HEK293 (cell line): Measurements from ENCODE around the gene SOCS1.

ENCODE experiments used
- CTCF ChIA-PET: fragments of 350-600 bp; formaldehyde crosslinking; extraction: SDS; loops from one replicate; lab custom pipeline; 2021; ENCODE audit warnings: antibody characterized with exemption; lab: Yijun Ruan, JAX
- POLR2A ChIA-PET: fragments of 300-600 bp; formaldehyde crosslinking; extraction: SDS; loops from one replicate; lab custom pipeline; 2020; ENCODE audit warnings: antibody characterized with exemption, inconsistent platforms; lab: Yijun Ruan, JAX
- H3K27ac ChIP-seq: fragments of 200-500 bp; sonication (Bioruptor generic); 2 replicates; pipeline ENCODE4 v1.5.1; 2014; ENCODE audit warnings: low read depth, low read length, control low read depth, inconsistent platforms; ENCODE audit errors: extremely low read depth
- H3K36me3 ChIP-seq, 2 experiments: fragments of 200-500 bp in 1 of 2; sonication (Bioruptor generic) in 1 of 2; 1 replicate in 1 of 2; 2 replicates in 1 of 2; pipeline ENCODE4 v1.5.1; 2014 to 2017; ENCODE audit warnings: inconsistent platforms in 2 of 2, low read length in 2 of 2; ENCODE audit not compliant: control insufficient read depth in 2 of 2, insufficient read depth in 1 of 2
- H3K4me1 ChIP-seq: fragments of 200-500 bp; sonication (Bioruptor generic); 2 replicates; pipeline ENCODE4 v1.5.1; 2014; ENCODE audit warnings: mild to moderate bottlenecking, low read length, inconsistent platforms; ENCODE audit not compliant: control insufficient read depth, insufficient read depth
- H3K4me3 ChIP-seq: 2 replicates; pipeline ENCODE4 v1.5.1; 2011; ENCODE audit warnings: low read depth, mild to moderate bottlenecking, control low read depth, low read length, moderate library complexity
- H3K9me3 ChIP-seq: fragments of 200-500 bp; sonication (Bioruptor generic); 2 replicates; pipeline ENCODE4 v1.5.1; 2014; ENCODE audit warnings: low read depth, low read length, inconsistent platforms; ENCODE audit not compliant: control insufficient read depth, insufficient read depth
- EGR2 ChIP-seq: fragments of 450-650 bp; formaldehyde crosslinking; IDR thresholded peaks from 2 replicates; pipeline ENCODE4 v1.5.1; 2016; ENCODE audit warnings: low read depth, missing biosample characterization, missing genetic modification characterization
- IKZF3 ChIP-seq: fragments of 450-650 bp; IDR thresholded peaks from 2 replicates; pipeline ENCODE4 v1.5.0; 2018; ENCODE audit warnings: missing biosample characterization, mild to moderate bottlenecking, missing genetic modification characterization, moderate library complexity
- OVOL3 ChIP-seq: fragments of 450-650 bp; formaldehyde crosslinking; IDR thresholded peaks from 2 replicates; pipeline ENCODE4 v1.5.1; 2016; ENCODE audit warnings: missing biosample characterization, missing genetic modification characterization
- REPIN1 ChIP-seq: fragments of 450-650 bp; formaldehyde crosslinking; IDR thresholded peaks from 2 replicates; pipeline ENCODE4 v1.5.1; 2017; ENCODE audit warnings: missing biosample characterization, missing genetic modification characterization, low read depth
- ZFHX2 ChIP-seq: fragments of 450-650 bp; formaldehyde crosslinking; conservative IDR thresholded peaks from 2 replicates; pipeline ENCODE4 v1.5.1; 2016; ENCODE audit warnings: missing biosample characterization, missing genetic modification characterization
- ZNF169 ChIP-seq: fragments of 450-650 bp; formaldehyde crosslinking; IDR thresholded peaks from 2 replicates; pipeline ENCODE4 v1.5.1; 2016; ENCODE audit warnings: missing biosample characterization, missing genetic modification characterization
- ZNF248 ChIP-seq: fragments of 450-650 bp; formaldehyde crosslinking; IDR thresholded peaks from 2 replicates; pipeline ENCODE4 v1.5.1; 2017; ENCODE audit warnings: missing biosample characterization, missing genetic modification characterization
- ZNF311 ChIP-seq: fragments of 450-650 bp; formaldehyde crosslinking; IDR thresholded peaks from 2 replicates; pipeline ENCODE4 v1.5.1; 2017; ENCODE audit warnings: missing biosample characterization, missing genetic modification characterization, borderline replicate concordance
- ZNF394 ChIP-seq: fragments of 450-650 bp; formaldehyde crosslinking; IDR thresholded peaks from 2 replicates; pipeline ENCODE4 v1.5.1; 2016; ENCODE audit warnings: missing biosample characterization, missing genetic modification characterization, mild to moderate bottlenecking, moderate library complexity, borderline replicate concordance
- ZNF404 ChIP-seq: fragments of 450-650 bp; formaldehyde crosslinking; IDR thresholded peaks from 2 replicates; pipeline ENCODE4 v1.5.1; 2017; ENCODE audit warnings: missing biosample characterization, missing genetic modification characterization
- ZNF416 ChIP-seq: fragments of 450-650 bp; formaldehyde crosslinking; IDR thresholded peaks from 2 replicates; pipeline ENCODE4 v1.5.1; 2016; ENCODE audit warnings: missing biosample characterization, missing genetic modification characterization
- ZNF433 ChIP-seq: fragments of 450-650 bp; formaldehyde crosslinking; IDR thresholded peaks from 2 replicates; pipeline ENCODE4 v1.5.1; 2016; ENCODE audit warnings: missing biosample characterization, missing genetic modification characterization, low read depth
- ZNF544 ChIP-seq: fragments of 450-650 bp; formaldehyde crosslinking; IDR thresholded peaks from 2 replicates; pipeline ENCODE4 v1.5.0; 2017; ENCODE audit warnings: missing biosample characterization, missing genetic modification characterization
- ZNF561 ChIP-seq: fragments of 450-650 bp; IDR thresholded peaks from 2 replicates; pipeline ENCODE4 v1.5.1; 2018; ENCODE audit warnings: missing biosample characterization, missing genetic modification characterization, borderline replicate concordance
- ZNF830 ChIP-seq: fragments of 450-650 bp; IDR thresholded peaks from 2 replicates; pipeline ENCODE4 v1.5.0; 2018; ENCODE audit warnings: missing biosample characterization, missing genetic modification characterization, low read depth, mild to moderate bottlenecking, moderate library complexity
- ZSCAN30 ChIP-seq: fragments of 450-650 bp; IDR thresholded peaks from 2 replicates; pipeline ENCODE4 v1.5.1; 2018; ENCODE audit warnings: missing biosample characterization, mild to moderate bottlenecking, missing genetic modification characterization, moderate library complexity
- TF ChIP-seq, protein P1 (sequence below): fragments of 450-650 bp; formaldehyde crosslinking; IDR thresholded peaks from 2 replicates; pipeline ENCODE4 v1.5.1; 2016; ENCODE audit warnings: missing biosample characterization, missing genetic modification characterization, low read depth
- TF ChIP-seq, protein P2 (sequence below): fragments of 450-650 bp; formaldehyde crosslinking; IDR thresholded peaks from 2 replicates; pipeline ENCODE4 v1.5.1; 2016; ENCODE audit warnings: missing biosample characterization, missing genetic modification characterization
- TF ChIP-seq, protein P3 (sequence below): fragments of 450-650 bp; formaldehyde crosslinking; IDR thresholded peaks from 2 replicates; pipeline ENCODE4 v1.5.1; 2016; ENCODE audit warnings: missing biosample characterization, missing genetic modification characterization
- TF ChIP-seq, protein P4 (sequence below): fragments of 450-650 bp; formaldehyde crosslinking; IDR thresholded peaks from 2 replicates; pipeline ENCODE4 v1.5.1; 2016; ENCODE audit warnings: missing biosample characterization, missing genetic modification characterization
- TF ChIP-seq, protein P5 (sequence below): fragments of 450-650 bp; formaldehyde crosslinking; IDR thresholded peaks from 2 replicates; pipeline ENCODE4 v1.5.1; 2017; ENCODE audit warnings: missing biosample characterization, missing genetic modification characterization
- TF ChIP-seq, protein P6 (sequence below): fragments of 450-650 bp; formaldehyde crosslinking; IDR thresholded peaks from 2 replicates; pipeline ENCODE4 v1.5.1; 2016; ENCODE audit warnings: missing biosample characterization, missing genetic modification characterization

The SOCS1 gene

DNA sequence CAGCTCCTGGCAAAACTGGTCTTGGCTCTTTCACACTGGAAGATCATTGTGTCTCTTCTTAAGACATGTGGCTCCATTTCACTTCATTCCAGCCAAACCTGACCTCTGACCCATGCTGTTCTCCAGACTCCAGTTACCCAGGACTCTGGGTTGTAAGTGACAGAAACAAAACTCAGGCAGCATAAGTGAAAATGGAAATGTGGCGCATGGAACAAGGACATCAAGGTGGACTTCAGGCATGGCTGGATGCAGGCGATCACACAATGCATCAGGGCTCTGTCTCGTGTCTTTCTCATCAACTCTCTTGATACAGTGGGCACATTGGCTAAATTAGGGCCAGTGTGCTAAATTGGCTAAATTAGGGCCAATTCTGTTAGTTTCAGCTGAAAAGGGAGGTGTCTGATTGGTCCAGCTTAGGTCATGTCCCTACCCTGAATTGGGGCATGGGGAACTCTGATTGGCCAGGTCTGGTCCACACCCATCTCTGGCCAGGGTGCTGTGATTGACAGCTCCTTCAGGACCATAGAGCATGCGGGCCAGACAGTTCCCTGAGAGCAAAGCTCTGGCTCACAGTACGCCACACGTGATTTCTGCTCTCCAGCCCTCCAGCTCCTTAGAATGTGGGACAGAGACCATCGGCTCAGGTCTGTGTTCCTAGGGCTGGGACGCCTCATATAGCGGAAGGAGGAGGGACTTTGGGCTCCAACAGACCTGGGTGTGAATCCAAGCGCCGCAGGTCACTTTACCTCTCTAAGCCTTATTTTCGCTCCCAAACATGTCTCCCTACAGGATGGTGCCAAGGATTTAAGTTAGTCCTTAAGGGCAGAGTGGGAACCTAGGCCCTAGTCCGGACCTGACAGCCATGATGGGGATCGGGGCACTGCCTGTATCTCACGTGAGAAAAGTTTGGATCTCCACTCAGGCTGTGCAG lies 17.5 kb downstream of the SOCS1 start:
- Histone ChIP-seq H3K36me3 (no peaks in the 10 kb centered on the region), H3K4me3 (no peak overlapping the region), H3K27ac (no peak overlapping the region), H3K4me1 (no peaks in the 10 kb centered on the region), H3K9me3 (no peaks in the 10 kb centered on the region)
- CTCF ChIA-PET, result interaction anchor here (0.6 kb wide), 1 partner anchor 81 kb away, joined by 3 read pairs; no protein-coding TSS in a partner anchor
- no peak for TF ChIP-seq IKZF3 (tag by site-specific recombination)
- no peak for TF ChIP-seq ZNF394 (tag by site-specific recombination)
- no peak for TF ChIP-seq ZNF169
- no peak for TF ChIP-seq ZNF416
- TF ChIP-seq, protein P1, sequence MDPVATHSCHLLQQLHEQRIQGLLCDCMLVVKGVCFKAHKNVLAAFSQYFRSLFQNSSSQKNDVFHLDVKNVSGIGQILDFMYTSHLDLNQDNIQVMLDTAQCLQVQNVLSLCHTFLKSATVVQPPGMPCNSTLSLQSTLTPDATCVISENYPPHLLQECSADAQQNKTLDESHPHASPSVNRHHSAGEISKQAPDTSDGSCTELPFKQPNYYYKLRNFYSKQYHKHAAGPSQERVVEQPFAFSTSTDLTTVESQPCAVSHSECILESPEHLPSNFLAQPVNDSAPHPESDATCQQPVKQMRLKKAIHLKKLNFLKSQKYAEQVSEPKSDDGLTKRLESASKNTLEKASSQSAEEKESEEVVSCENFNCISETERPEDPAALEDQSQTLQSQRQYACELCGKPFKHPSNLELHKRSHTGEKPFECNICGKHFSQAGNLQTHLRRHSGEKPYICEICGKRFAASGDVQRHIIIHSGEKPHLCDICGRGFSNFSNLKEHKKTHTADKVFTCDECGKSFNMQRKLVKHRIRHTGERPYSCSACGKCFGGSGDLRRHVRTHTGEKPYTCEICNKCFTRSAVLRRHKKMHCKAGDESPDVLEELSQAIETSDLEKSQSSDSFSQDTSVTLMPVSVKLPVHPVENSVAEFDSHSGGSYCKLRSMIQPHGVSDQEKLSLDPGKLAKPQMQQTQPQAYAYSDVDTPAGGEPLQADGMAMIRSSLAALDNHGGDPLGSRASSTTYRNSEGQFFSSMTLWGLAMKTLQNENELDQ (tag by site-specific recombination), result no peak
- TF ChIP-seq, protein P2, sequence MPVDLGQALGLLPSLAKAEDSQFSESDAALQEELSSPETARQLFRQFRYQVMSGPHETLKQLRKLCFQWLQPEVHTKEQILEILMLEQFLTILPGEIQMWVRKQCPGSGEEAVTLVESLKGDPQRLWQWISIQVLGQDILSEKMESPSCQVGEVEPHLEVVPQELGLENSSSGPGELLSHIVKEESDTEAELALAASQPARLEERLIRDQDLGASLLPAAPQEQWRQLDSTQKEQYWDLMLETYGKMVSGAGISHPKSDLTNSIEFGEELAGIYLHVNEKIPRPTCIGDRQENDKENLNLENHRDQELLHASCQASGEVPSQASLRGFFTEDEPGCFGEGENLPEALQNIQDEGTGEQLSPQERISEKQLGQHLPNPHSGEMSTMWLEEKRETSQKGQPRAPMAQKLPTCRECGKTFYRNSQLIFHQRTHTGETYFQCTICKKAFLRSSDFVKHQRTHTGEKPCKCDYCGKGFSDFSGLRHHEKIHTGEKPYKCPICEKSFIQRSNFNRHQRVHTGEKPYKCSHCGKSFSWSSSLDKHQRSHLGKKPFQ (tag by site-specific recombination), result no peak
- TF ChIP-seq, protein P3, sequence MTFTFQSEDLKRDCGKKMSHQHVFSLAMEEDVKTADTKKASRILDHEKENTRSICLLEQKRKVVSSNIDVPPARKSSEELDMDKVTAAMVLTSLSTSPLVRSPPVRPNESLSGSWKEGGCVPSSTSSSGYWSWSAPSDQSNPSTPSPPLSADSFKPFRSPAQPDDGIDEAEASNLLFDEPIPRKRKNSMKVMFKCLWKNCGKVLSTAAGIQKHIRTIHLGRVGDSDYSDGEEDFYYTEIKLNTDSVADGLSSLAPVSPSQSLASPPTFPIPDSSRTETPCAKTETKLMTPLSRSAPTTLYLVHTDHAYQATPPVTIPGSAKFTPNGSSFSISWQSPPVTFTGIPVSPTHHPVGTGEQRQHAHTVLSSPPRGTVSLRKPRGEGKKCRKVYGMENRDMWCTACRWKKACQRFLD (tag by site-specific recombination), result no peak
- no peak for TF ChIP-seq ZNF404
- TF ChIP-seq, protein P4, sequence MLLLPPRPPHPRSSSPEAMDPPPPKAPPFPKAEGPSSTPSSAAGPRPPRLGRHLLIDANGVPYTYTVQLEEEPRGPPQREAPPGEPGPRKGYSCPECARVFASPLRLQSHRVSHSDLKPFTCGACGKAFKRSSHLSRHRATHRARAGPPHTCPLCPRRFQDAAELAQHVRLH (tag by site-specific recombination), result no peak
- TF ChIP-seq ZNF248 (tag by site-specific recombination), result no peak
- TF ChIP-seq ZNF544 (tag by site-specific recombination), result no peak
- TF ChIP-seq, protein P5, sequence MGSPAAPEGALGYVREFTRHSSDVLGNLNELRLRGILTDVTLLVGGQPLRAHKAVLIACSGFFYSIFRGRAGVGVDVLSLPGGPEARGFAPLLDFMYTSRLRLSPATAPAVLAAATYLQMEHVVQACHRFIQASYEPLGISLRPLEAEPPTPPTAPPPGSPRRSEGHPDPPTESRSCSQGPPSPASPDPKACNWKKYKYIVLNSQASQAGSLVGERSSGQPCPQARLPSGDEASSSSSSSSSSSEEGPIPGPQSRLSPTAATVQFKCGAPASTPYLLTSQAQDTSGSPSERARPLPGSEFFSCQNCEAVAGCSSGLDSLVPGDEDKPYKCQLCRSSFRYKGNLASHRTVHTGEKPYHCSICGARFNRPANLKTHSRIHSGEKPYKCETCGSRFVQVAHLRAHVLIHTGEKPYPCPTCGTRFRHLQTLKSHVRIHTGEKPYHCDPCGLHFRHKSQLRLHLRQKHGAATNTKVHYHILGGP (tag by site-specific recombination), result no peak
- POLR2A ChIA-PET, result interaction anchor here (0.7 to 1.5 kb wide), 2 partner anchors 16 to 152 kb away, joined by 4 to 5 read pairs; no protein-coding TSS in a partner anchor

DNA sequence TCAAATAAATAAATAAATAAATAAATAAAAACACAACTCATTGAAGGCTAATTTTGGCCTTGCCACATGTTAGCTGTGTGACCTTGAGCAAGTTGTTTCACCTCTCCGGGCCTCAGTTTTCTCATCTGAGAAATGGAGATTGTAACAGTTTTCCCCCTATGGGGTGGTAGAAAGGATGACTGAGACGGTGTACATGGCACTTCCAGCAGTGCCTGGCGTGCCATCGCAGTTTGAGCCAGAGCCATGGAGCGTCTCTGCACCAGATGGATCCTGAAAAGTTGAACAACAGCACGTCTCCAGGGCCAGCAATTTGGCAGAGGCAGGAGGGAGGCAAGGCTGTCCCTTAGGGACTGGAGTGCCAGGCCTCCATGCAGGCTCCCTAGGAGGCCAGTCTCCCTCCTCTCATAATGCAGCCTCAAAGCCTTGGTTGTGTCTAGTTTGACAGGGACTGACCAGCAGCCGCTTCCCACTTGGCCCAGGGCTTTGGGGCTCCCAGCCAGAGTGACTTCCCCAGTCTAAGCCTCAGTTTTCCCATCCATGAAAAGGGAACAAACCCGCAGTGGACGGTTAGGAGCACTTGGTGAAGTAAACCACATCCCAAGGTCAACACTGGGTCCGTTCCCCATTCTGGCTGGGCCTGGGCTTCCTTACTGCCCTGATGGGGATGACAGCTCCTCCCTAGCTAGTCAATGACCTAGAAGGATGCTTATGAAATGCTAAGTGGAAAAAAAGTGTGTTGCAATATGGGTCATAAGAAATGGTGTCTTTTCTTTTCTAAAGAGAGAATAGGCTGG lies 19.3 kb downstream of the SOCS1 start:
- H3K4me3 ChIP-seq, result no peak overlapping the region
- H3K36me3 ChIP-seq, result no peaks in the 10 kb centered on the region
- ChIA-PET CTCF (interaction anchor here (0.6 to 1.3 kb wide), 2 partner anchors 19 to 265 kb away, joined by 3 to 7 read pairs; partner anchors contain the start of gene SOCS1), POLR2A (interaction anchor here (1.6 kb wide), 1 partner anchor 19 kb away, joined by 5 read pairs; the partner anchor contains the start of gene SOCS1)
- H3K27ac ChIP-seq, result no peak overlapping the region
- no peaks in the 10 kb centered on the region for H3K4me1 ChIP-seq
- no peaks in the 10 kb centered on the region for H3K9me3 ChIP-seq
- no peak for TF ChIP-seq ZFHX2 (tag by site-specific recombination)
- TF ChIP-seq, protein P6, sequence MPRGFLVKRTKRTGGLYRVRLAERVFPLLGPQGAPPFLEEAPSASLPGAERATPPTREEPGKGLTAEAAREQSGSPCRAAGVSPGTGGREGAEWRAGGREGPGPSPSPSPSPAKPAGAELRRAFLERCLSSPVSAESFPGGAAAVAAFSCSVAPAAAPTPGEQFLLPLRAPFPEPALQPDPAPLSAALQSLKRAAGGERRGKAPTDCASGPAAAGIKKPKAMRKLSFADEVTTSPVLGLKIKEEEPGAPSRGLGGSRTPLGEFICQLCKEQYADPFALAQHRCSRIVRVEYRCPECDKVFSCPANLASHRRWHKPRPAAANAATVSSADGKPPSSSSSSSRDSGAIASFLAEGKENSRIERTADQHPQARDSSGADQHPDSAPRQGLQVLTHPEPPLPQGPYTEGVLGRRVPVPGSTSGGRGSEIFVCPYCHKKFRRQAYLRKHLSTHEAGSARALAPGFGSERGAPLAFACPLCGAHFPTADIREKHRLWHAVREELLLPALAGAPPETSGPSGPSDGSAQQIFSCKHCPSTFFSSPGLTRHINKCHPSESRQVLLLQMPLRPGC (tag by site-specific recombination), result no peak
- no peak for TF ChIP-seq ZNF830 (tag by site-specific recombination)
- no peak for TF ChIP-seq OVOL3
- TF ChIP-seq ZNF561 (tag by site-specific recombination), result no peak
- no peak for TF ChIP-seq REPIN1 (tag by site-specific recombination)
- TF ChIP-seq ZNF248 (tag by site-specific recombination), result no peak
- no peak for TF ChIP-seq ZSCAN30
- no peak for TF ChIP-seq ZNF433 (tag by site-specific recombination)
- no peak for TF ChIP-seq ZNF311
- TF ChIP-seq EGR2 (tag by site-specific recombination), result no peak
